CD8-positive, alpha-beta memory T cell (primary cell): ENCODE measurements around the gene MCM3AP. TPM values are rescaled to one million over a fixed set of nuclear protein-coding genes. Genes with fewer than 3 reads are reported as not detected.
A peak's percentile ranks its signal among the peaks of the same experiment; 100 is the strongest.
"Not testable (repeated sequence)": the region's sequence is repeated elsewhere in the genome, so short reads cannot be mapped to it uniquely, and the experiment has no call there.

ENCODE experiments used
- CTCF ChIA-PET: fragments of 350-600 bp; sonication (Branson Sonifier 250); formaldehyde crosslinking; loops from one replicate; lab custom pipeline; 2021; ENCODE audit warnings: antibody characterized with exemption; lab: Charles Lee
- POLR2A ChIA-PET: fragments of 350-600 bp; sonication (Branson Sonifier 250); formaldehyde crosslinking; loops from one replicate; lab custom pipeline; 2021; ENCODE audit warnings: antibody characterized with exemption; lab: Charles Lee
- DNase-seq, 5 donors: peaks; one replicate each; pipeline versions ENCODE4 v3.0.0 to v3.0.0-alpha.2; 2020 to 2022; ENCODE audit warnings: mixed read lengths in 1 of 5
- H3K27ac ChIP-seq: one replicate; pipeline ENCODE4 v1.7.0; 2013; ENCODE audit warnings: low read depth, mild to moderate bottlenecking, low read length, moderate library complexity
- H3K27me3 ChIP-seq: 2 replicates; pipeline ENCODE4 v1.7.0; 2013; ENCODE audit warnings: low read length, mild to moderate bottlenecking; ENCODE audit not compliant: insufficient read depth, poor library complexity, severe bottlenecking
- H3K36me3 ChIP-seq: 2 replicates; pipeline ENCODE4 v1.7.0; 2013; ENCODE audit warnings: mild to moderate bottlenecking, low read length, moderate library complexity; ENCODE audit not compliant: insufficient read depth
- H3K4me1 ChIP-seq: 2 replicates; pipeline ENCODE4 v1.7.0; 2013; ENCODE audit warnings: mild to moderate bottlenecking, low read length, moderate library complexity; ENCODE audit not compliant: insufficient read depth
- H3K4me3 ChIP-seq: 2 replicates; pipeline ENCODE4 v1.7.0; 2013; ENCODE audit warnings: mild to moderate bottlenecking, low read length
- H3K9me3 ChIP-seq: 2 replicates; pipeline ENCODE4 v1.7.0; 2013; ENCODE audit warnings: mild to moderate bottlenecking, low read length
- H3K27ac Mint-ChIP-seq, 8 donors: one replicate each; pipeline ENCODE4 v1.8.0; 2020 to 2021; ENCODE audit warnings: mixed read lengths in 8 of 8, mild to moderate bottlenecking in 6 of 8, inconsistent platforms in 3 of 8, moderate library complexity in 3 of 8
- H3K27me3 Mint-ChIP-seq, 2 donors: one replicate each; pipeline ENCODE4 v1.8.0; 2020 to 2021; ENCODE audit warnings: mixed read lengths in 2 of 2, mild to moderate bottlenecking in 1 of 2, moderate library complexity in 1 of 2
- H3K36me3 Mint-ChIP-seq, 3 donors: one replicate each; pipeline ENCODE4 v1.8.0; 2020 to 2021; ENCODE audit warnings: mixed read lengths in 3 of 3, inconsistent platforms in 1 of 3, mild to moderate bottlenecking in 1 of 3
- H3K4me1 Mint-ChIP-seq, 3 donors: one replicate each; pipeline ENCODE4 v1.8.0; 2020 to 2021; ENCODE audit warnings: mixed read lengths in 3 of 3, inconsistent platforms in 1 of 3, mild to moderate bottlenecking in 1 of 3
- H3K4me3 Mint-ChIP-seq, 7 donors: one replicate each; pipeline ENCODE4 v1.8.0; 2020 to 2021; ENCODE audit warnings: mixed read lengths in 7 of 7, mild to moderate bottlenecking in 6 of 7, moderate library complexity in 4 of 7, inconsistent platforms in 2 of 7
- H3K9me3 Mint-ChIP-seq, 5 donors: one replicate each; pipeline ENCODE4 v1.8.0; 2020 to 2022; ENCODE audit warnings: mixed read lengths in 5 of 5, mild to moderate bottlenecking in 3 of 5, moderate library complexity in 2 of 5, inconsistent platforms in 1 of 5
- polyA plus RNA-seq: library from polyadenylated mRNA; unstranded; fragments of 300-500 nt; fragmentation: Illumina TruSeq; gene quantifications from one replicate; pipeline ENCODE4 v1.2.3, GENCODE V29; 2021
- total RNA-seq, 2 experiments: library from RNA; stranded (reverse); gene quantifications; one replicate each; pipeline ENCODE4 v1.2.3, GENCODE V29; 2021

The MCM3AP gene
- total and polyA plus RNA-seq, 3 experiments from 2014 or later = 56.7 to 133 (median 131) TPM

- POLR2A ChIA-PET = no interaction called here
- Mint-ChIP-seq H3K4me1 (peaks cover 12 to 23% (median 19%) of the 10 kb centered on the region in 3 donors), H3K36me3 (no peaks in the 10 kb centered on the region), H3K27ac (no peak overlapping the region), H3K9me3 (no peaks in the 10 kb centered on the region), H3K4me3 (peak overlapping the region in 1 of 7 donors; percentile 51), H3K27me3 (no peaks in the 10 kb centered on the region)
- Histone ChIP-seq H3K36me3 (no peaks in the 10 kb centered on the region), H3K4me3 (no peak overlapping the region), H3K27ac (no peak overlapping the region), H3K4me1 (peaks cover 15% of the 10 kb centered on the region), H3K27me3 (no peaks in the 10 kb centered on the region), H3K9me3 (no peaks in the 10 kb centered on the region)
- no peak for DNase-seq
- CTCF ChIA-PET = no interaction called here
Measured at GRCh38 chr21:46317710-46318463, 32.5 kb upstream of the MCM3AP start.

- H3K27ac Mint-ChIP-seq = no peak overlapping the region
- no peak overlapping the region for H3K4me3 ChIP-seq
- H3K27ac ChIP-seq = no peak overlapping the region
- no peaks in the 10 kb centered on the region for H3K27me3 Mint-ChIP-seq
- no peaks in the 10 kb centered on the region for H3K36me3 ChIP-seq
- POLR2A ChIA-PET = interaction anchor here (0.6 kb wide), 1 partner anchor 10 kb away, joined by 8 read pairs; no protein-coding TSS in a partner anchor
- peaks cover 4% of the 10 kb centered on the region for H3K4me1 ChIP-seq
- H3K36me3 Mint-ChIP-seq = no peaks in the 10 kb centered on the region
- H3K4me3 Mint-ChIP-seq = no peak overlapping the region
- no peaks in the 10 kb centered on the region for H3K27me3 ChIP-seq
- no peaks in the 10 kb centered on the region for H3K9me3 ChIP-seq
- DNase-seq = no peak
- H3K4me1 Mint-ChIP-seq = peaks cover 5 to 12% (median 8%) of the 10 kb centered on the region in 3 donors
- H3K9me3 Mint-ChIP-seq = no peaks in the 10 kb centered on the region
- CTCF ChIA-PET = no interaction called here
Measured at GRCh38 chr21:46316708-46317324, 31.4 kb upstream of the MCM3AP start.

GRCh38 chr21:46314441-46315020, 29.1 kb upstream of the MCM3AP start:
- no peaks in the 10 kb centered on the region for H3K4me1 Mint-ChIP-seq
- POLR2A ChIA-PET = no interaction called here
- CTCF ChIA-PET = no interaction called here
- no peak overlapping the region for H3K4me3 ChIP-seq
- H3K36me3 ChIP-seq = no peaks in the 10 kb centered on the region
- H3K9me3 Mint-ChIP-seq = no peaks in the 10 kb centered on the region
- DNase-seq = no peak
- no peaks in the 10 kb centered on the region for H3K36me3 Mint-ChIP-seq
- no peak overlapping the region for H3K27ac Mint-ChIP-seq
- H3K27ac ChIP-seq = no peak overlapping the region
- H3K27me3 ChIP-seq = no peaks in the 10 kb centered on the region
- no peak overlapping the region for H3K4me3 Mint-ChIP-seq
- no peaks in the 10 kb centered on the region for H3K27me3 Mint-ChIP-seq
- no peaks in the 10 kb centered on the region for H3K4me1 ChIP-seq
- H3K9me3 ChIP-seq = no peaks in the 10 kb centered on the region

- no peak for DNase-seq
Measured at GRCh38 chr21:46312949-46313348, 27.5 kb upstream of the MCM3AP start.

GRCh38 chr21:46311568-46311967, 26.2 kb upstream of the MCM3AP start:
- H3K4me1 Mint-ChIP-seq = no peaks in the 10 kb centered on the region
- CTCF ChIA-PET = no interaction called here

More at GRCh38 chr21:46312949-46313348, 27.5 kb upstream of the MCM3AP start:
- Mint-ChIP-seq H3K9me3 (no peaks in the 10 kb centered on the region), H3K27ac (no peak overlapping the region), H3K4me3 (no peak overlapping the region), H3K36me3 (no peaks in the 10 kb centered on the region), H3K27me3 (no peaks in the 10 kb centered on the region), H3K4me1 (no peaks in the 10 kb centered on the region)
- no peak overlapping the region for H3K27ac ChIP-seq
- ChIA-PET POLR2A (interaction anchor here (1.1 kb wide), 1 partner anchor 103 kb away, joined by 3 read pairs; no protein-coding TSS in a partner anchor), CTCF (no interaction called here)
- no peaks in the 10 kb centered on the region for H3K9me3 ChIP-seq
- no peaks in the 10 kb centered on the region for H3K27me3 ChIP-seq
- no peaks in the 10 kb centered on the region for H3K4me1 ChIP-seq
- H3K4me3 ChIP-seq = no peak overlapping the region
- no peaks in the 10 kb centered on the region for H3K36me3 ChIP-seq

GRCh38 chr21:46310260-46310659, 24.8 kb upstream of the MCM3AP start:
- H3K9me3 Mint-ChIP-seq, H3K4me1 ChIP-seq, H3K4me1 Mint-ChIP-seq, H3K4me3 Mint-ChIP-seq, POLR2A ChIA-PET, H3K27ac Mint-ChIP-seq, H3K9me3 ChIP-seq, H3K27me3 Mint-ChIP-seq, H3K4me3 ChIP-seq, H3K36me3 ChIP-seq, DNase-seq, H3K36me3 Mint-ChIP-seq, H3K27ac ChIP-seq, H3K27me3 ChIP-seq: not testable (repeated sequence)
- CTCF ChIA-PET = interaction anchor here (0.7 kb wide), 1 partner anchor 121 kb away, joined by 3 read pairs; no protein-coding TSS in a partner anchor

More at GRCh38 chr21:46311568-46311967, 26.2 kb upstream of the MCM3AP start:
- POLR2A ChIA-PET = no interaction called here
- Mint-ChIP-seq H3K27me3 (no peaks in the 10 kb centered on the region), H3K36me3 (peaks cover 0 to 1% (median 0%) of the 10 kb centered on the region in 3 donors), H3K4me3 (no peak overlapping the region), H3K27ac (no peak overlapping the region), H3K9me3 (no peaks in the 10 kb centered on the region)
- no peaks in the 10 kb centered on the region for H3K36me3 ChIP-seq
- H3K27me3 ChIP-seq = no peaks in the 10 kb centered on the region
- H3K4me1 ChIP-seq = no peaks in the 10 kb centered on the region
- DNase-seq = no peak
- no peak overlapping the region for H3K4me3 ChIP-seq
- no peaks in the 10 kb centered on the region for H3K9me3 ChIP-seq
- H3K27ac ChIP-seq = no peak overlapping the region

GRCh38 chr21:46308431-46308830, 23.0 kb upstream of the MCM3AP start:
- Mint-ChIP-seq H3K27me3 (no peaks in the 10 kb centered on the region), H3K4me1 (no peaks in the 10 kb centered on the region), H3K9me3 (no peaks in the 10 kb centered on the region), H3K36me3 (peaks cover 6 to 7% (median 7%) of the 10 kb centered on the region in 3 donors), H3K27ac (peak overlapping the region in 1 of 8 donors; percentile 35), H3K4me3 (no peak overlapping the region)
- no peaks in the 10 kb centered on the region for H3K27me3 ChIP-seq
- ChIA-PET POLR2A (no interaction called here), CTCF (no interaction called here)
- H3K4me3 ChIP-seq = no peak overlapping the region
- DNase-seq = no peak
- H3K4me1 ChIP-seq = no peaks in the 10 kb centered on the region
- no peak overlapping the region for H3K27ac ChIP-seq
- no peaks in the 10 kb centered on the region for H3K36me3 ChIP-seq
- no peaks in the 10 kb centered on the region for H3K9me3 ChIP-seq

GRCh38 chr21:46307625-46308024, 22.2 kb upstream of the MCM3AP start:
- ChIA-PET CTCF (no interaction called here), POLR2A (no interaction called here)
- peaks cover 6 to 10% (median 7%) of the 10 kb centered on the region in 3 donors for H3K36me3 Mint-ChIP-seq

More at GRCh38 chr21:46307625-46308024, 22.2 kb upstream of the MCM3AP start:
- no peak for DNase-seq
- Histone ChIP-seq H3K27ac (no peak overlapping the region), H3K36me3 (no peaks in the 10 kb centered on the region), H3K4me1 (no peaks in the 10 kb centered on the region), H3K9me3 (no peaks in the 10 kb centered on the region), H3K27me3 (no peaks in the 10 kb centered on the region), H3K4me3 (no peak overlapping the region)
- H3K4me3 Mint-ChIP-seq = no peak overlapping the region
- H3K9me3 Mint-ChIP-seq = no peaks in the 10 kb centered on the region
- peak overlapping the region in 1 of 8 donors; percentile 19 for H3K27ac Mint-ChIP-seq
- H3K4me1 Mint-ChIP-seq = no peaks in the 10 kb centered on the region
- no peaks in the 10 kb centered on the region for H3K27me3 Mint-ChIP-seq
